GM06990 (cell line): ENCODE results near the gene ACAP2.

Experiments
- DNase-seq: peaks from one replicate; pipeline ENCODE4 v3.0.0-alpha.2; 2011; ENCODE audit not compliant: insufficient read length; ENCODE audit errors: extremely low read depth
- H3K27me3 ChIP-seq: replicated peaks from 2 replicates; pipeline ENCODE4 v1.6.0; 2011; ENCODE audit warnings: low read length; ENCODE audit not compliant: control insufficient read depth, insufficient read depth
- H3K36me3 ChIP-seq: 2 replicates; pipeline ENCODE4 v1.5.1; 2011; ENCODE audit warnings: low read length; ENCODE audit not compliant: control insufficient read depth, insufficient read depth
- H3K4me3 ChIP-seq: replicated peaks from 2 replicates; pipeline ENCODE4 v1.5.1; 2011; ENCODE audit warnings: low read depth, mild to moderate bottlenecking, control low read depth, low read length
- CTCF ChIP-seq: IDR thresholded peaks from 2 replicates; pipeline ENCODE4 v1.5.1; 2011; ENCODE audit warnings: low read length, control low read depth, mild to moderate bottlenecking, inconsistent platforms; ENCODE audit not compliant: insufficient read depth, poor library complexity, severe bottlenecking

ACAP2 gene

GRCh38 chr3:195282961-195283360 lies 159.9 kb downstream of the ACAP2 start:
- TF ChIP-seq CTCF = no peak
- no peak for DNase-seq
- Histone ChIP-seq H3K4me3 (no peak overlapping the region), H3K36me3 (peaks cover 2% of the 10 kb centered on the region), H3K27me3 (no peaks in the 10 kb centered on the region)

- Histone ChIP-seq H3K27me3 (no peaks in the 10 kb centered on the region), H3K4me3 (no peak overlapping the region), H3K36me3 (no peaks in the 10 kb centered on the region)
- no peak for DNase-seq
- no peak for TF ChIP-seq CTCF
Measured at GRCh38 chr3:195274259-195274966, 168.4 kb downstream of the ACAP2 start.

- peak; percentile 79 for TF ChIP-seq CTCF
- Histone ChIP-seq H3K36me3 (no peaks in the 10 kb centered on the region; the same call in 1 of the 2 replicates), H3K4me3 (peak overlapping the region; percentile 85), H3K27me3 (no peaks in the 10 kb centered on the region)
- peak; percentile 91 for DNase-seq
Measured at GRCh38 chr3:195271410-195272243, 171.2 kb downstream of the ACAP2 start.

GRCh38 chr3:195270817-195271409 lies 171.9 kb downstream of the ACAP2 start, which contains the start of gene XXYLT1:
TSS of gene XXYLT1 (minus strand) at chr3:195271159. CDS start at chr3:195271058, 101 bp downstream.
- peak; percentile 41 for TF ChIP-seq CTCF
- H3K27me3 ChIP-seq = no peaks in the 10 kb centered on the region
- peak within 1 kb of the TSS; percentile 85 for H3K4me3 ChIP-seq
- peak; percentile 92 for DNase-seq
- peaks cover 2% of the 10 kb centered on the region for H3K36me3 ChIP-seq

- Histone ChIP-seq H3K27me3 (no peaks in the 10 kb centered on the region), H3K4me3 (peak overlapping the region; percentile 85), H3K36me3 (peaks cover 2% of the 10 kb centered on the region)
- TF ChIP-seq CTCF = peak; percentile 21
- DNase-seq = no peak
Measured at GRCh38 chr3:195270079-195270816, 172.6 kb downstream of the ACAP2 start.
